GM21529 (cell line): Measurements from ENCODE around the gene MEGF9.
A peak's percentile ranks its signal among the peaks of the same experiment; 100 is the strongest.
"Not testable (repeated sequence)": the region's sequence is repeated elsewhere in the genome, so short reads cannot be mapped to it uniquely, and the experiment has no call there.

Experiments
- ATAC-seq: cut with Tn5 transposase; IDR thresholded peaks from one replicate; pipeline ENCODE4 v1.9.1; 2021; ENCODE audit not compliant: unreplicated experiment

MEGF9 gene

GRCh38 chr9:120663380-120663779 lies 50.9 kb downstream of the MEGF9 start:
- no peak for ATAC-seq

- no peak for ATAC-seq
Measured at GRCh38 chr9:120662513-120662912, 51.8 kb downstream of the MEGF9 start.

GRCh38 chr9:120659676-120660075 lies 54.6 kb downstream of the MEGF9 start:
- ATAC-seq, result no peak

- no peak for ATAC-seq
Measured at GRCh38 chr9:120659209-120659608, 55.1 kb downstream of the MEGF9 start.

GRCh38 chr9:120655005-120655622 lies 59.2 kb downstream of the MEGF9 start:
- peak; percentile 79 for ATAC-seq

- ATAC-seq, result no peak
Measured at GRCh38 chr9:120654272-120654671, 60.0 kb downstream of the MEGF9 start.

GRCh38 chr9:120653762-120654161 lies 60.5 kb downstream of the MEGF9 start:
- ATAC-seq, result no peak

- no peak for ATAC-seq
Measured at GRCh38 chr9:120652934-120653333, 61.3 kb downstream of the MEGF9 start.

- no peak for ATAC-seq
Measured at GRCh38 chr9:120650352-120650751, 63.9 kb downstream of the MEGF9 start.

- no peak for ATAC-seq
Measured at GRCh38 chr9:120648581-120649197, 65.6 kb downstream of the MEGF9 start.

- ATAC-seq, result no peak
Measured at GRCh38 chr9:120646948-120647347, 67.3 kb downstream of the MEGF9 start.

GRCh38 chr9:120645760-120646159 lies 68.5 kb downstream of the MEGF9 start:
- no peak for ATAC-seq

GRCh38 chr9:120643061-120643460 lies 71.2 kb downstream of the MEGF9 start:
- ATAC-seq, result no peak

- ATAC-seq, result no peak
Measured at GRCh38 chr9:120642129-120642770, 72.0 kb downstream of the MEGF9 start.

- not testable (repeated sequence) for ATAC-seq
Measured at GRCh38 chr9:120640874-120641273, 73.4 kb downstream of the MEGF9 start.

- no peak for ATAC-seq
Measured at GRCh38 chr9:120640380-120640779, 73.9 kb downstream of the MEGF9 start.

GRCh38 chr9:120637919-120638318 lies 76.4 kb downstream of the MEGF9 start:
- ATAC-seq, result no peak

- ATAC-seq, result no peak
Measured at GRCh38 chr9:120636194-120636957, 77.9 kb downstream of the MEGF9 start.

GRCh38 chr9:120635011-120635410 lies 79.3 kb downstream of the MEGF9 start:
- no peak for ATAC-seq

GRCh38 chr9:120630333-120630732 lies 83.9 kb downstream of the MEGF9 start:
- ATAC-seq, result no peak

GRCh38 chr9:120628925-120629497 lies 85.3 kb downstream of the MEGF9 start:
- not testable (repeated sequence) for ATAC-seq
